GM18520 (cell line): ENCODE data around the gene MFAP2.
"Not testable (repeated sequence)": the region's sequence is repeated elsewhere in the genome, so short reads cannot be mapped to it uniquely, and the experiment has no call there.

Experiments
- ATAC-seq: cut with Tn5 transposase; IDR thresholded peaks from one replicate; pipeline ENCODE4 v1.9.1; 2021; ENCODE audit not compliant: unreplicated experiment

Gene MFAP2

DNA sequence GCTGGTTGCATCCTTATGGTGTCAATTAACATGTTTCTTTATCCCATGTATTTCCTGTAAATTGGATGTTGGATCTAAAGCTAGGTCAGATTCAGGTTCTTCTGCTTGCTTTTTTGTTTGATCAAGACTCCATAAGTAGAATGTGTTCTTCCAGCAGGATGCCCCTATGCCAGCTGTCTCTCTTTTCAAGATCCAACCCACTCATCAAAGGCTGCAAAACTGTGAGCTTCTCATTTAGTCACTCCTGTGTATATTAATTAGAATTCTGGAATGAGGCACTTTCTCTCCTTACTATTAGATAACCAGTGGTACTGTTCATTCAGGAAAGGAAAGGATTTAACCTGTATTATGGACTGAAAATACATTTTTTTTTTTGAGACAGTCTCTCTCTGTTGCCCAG lies 46.5 kb downstream of the MFAP2 start:
- ATAC-seq = not testable (repeated sequence)

DNA sequence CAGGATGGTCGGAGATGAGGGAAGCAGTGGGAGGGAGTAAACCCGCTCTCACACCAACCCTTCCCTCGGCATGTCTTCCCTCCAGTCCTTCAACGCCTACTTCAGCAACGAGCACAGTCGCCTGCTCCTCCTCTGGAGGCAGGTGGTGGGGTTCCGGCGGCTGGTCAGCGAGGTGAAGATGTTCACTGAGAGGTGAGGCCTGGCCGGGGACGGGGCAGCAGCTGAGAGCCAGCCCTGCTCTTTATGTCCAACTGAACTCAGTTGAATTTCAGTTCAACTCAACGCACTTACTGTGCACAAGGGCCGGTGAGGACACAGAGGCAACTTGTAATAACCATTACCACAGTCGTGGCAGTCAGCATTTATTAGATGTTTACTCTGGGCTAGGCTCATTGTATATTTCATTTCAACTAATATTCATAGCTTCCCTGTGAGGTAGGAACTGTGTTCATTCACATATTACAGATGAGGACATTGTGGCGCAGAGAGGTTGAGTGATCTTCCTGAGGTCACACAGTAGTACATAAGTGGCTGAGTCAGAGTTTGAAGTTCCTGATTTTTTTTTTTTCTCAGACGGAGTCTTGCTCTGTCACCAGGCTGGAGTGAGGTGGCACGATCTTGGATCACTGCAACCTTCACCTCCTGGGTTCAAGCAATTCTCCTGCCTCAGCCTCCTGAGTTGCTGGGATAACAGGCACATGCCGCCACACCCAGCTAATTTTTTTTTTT lies 49.0 kb downstream of the MFAP2 start:
- not testable (repeated sequence) for ATAC-seq

DNA sequence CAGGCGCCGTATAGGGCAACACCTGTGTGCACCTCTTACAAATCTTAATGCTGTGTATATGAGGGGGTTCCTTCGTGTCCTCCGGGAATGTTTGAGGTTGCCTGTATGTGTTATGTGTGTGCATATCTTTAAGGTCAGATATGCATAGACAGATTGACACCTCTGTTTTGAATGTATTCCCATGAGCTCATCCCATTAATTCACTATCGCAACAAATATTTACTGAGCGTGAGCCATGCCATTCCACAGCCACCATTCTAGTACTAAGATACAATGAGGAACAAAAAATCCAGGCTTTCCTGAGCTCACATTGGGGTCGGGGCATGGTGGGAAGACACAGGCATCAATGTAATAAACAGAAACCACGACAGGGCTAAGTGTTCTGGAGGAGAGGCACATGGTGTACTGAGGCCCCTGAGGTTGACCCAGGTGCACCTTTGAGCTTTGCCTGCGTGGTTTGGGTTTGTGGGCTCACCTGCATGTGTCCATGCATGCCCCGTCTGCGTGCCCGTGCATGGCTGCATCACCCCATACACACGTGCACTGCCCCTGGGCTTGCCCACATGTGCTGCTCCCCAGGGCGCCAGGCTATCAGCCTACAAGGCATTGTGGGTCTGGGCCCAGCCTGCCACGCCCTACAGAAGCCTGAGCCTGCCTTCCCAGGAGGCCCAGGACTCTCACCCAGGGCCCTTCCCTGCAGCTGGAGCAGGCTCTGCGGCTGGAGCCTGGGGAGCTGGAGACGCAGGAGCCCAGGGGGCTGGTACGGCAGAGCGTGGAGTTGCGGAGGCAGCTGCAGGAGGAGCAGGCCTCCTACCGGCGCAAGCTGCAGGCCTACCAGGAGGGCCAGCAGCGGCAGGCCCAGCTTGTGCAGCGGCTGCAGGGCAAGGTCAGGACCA lies 51.0 kb downstream of the MFAP2 start:
- ATAC-seq = not testable (repeated sequence)

DNA sequence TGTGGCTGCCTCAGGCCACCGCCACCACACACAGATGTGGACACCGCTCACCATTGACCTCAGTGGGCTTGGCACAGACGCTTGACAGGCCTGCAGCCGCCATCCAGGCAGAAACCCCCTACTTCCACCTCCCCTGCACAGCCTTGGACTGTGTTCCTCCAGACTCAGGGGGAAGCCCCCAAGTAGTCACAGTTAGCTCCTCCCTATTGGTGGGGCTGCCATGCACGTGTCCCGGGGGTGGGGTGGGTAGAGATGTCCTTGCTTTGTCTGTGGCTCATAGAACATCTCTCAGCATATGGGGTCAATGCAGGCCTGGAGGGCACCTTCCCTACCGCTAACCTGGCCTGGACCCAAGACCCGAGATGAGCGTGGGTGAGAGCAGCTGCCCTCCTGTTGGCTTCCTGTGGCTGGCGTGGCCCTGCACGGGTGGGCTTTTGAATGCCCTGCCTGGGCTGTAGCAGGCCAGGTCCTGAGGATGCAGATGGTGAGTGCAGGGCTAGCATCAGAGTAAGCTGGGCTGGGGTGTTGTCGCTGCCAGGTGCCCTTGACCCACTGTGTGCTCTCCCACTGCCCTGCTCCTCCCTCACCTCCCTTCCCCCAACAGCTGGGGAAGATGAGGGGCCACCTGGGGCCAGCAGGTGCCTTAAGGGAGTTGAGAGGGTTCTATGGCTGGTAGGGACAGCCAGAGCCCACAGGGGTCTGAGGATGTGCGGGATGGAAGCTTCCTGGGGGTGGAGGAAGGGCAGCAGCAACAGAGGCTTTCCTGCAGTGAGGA lies 52.5 kb downstream of the MFAP2 start:
- no peak for ATAC-seq

DNA sequence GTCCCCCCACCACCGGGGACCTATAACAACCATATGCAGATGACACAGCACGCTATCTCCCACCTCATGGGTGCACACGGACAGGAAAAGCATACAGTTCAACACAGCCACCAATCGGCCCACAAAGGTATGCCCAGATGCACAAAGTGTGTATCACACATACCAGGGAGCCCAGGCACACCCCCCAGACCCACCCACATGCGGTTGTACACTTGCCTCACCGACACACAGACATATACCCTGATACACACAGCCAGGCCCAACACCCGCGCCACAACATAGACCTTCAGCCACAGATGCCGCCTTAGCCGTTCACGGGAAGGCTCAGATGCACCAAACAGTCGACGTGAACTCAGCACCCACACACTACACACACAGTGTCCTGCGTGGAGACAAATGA lies 53.2 kb downstream of the MFAP2 start:
- no peak for ATAC-seq

DNA sequence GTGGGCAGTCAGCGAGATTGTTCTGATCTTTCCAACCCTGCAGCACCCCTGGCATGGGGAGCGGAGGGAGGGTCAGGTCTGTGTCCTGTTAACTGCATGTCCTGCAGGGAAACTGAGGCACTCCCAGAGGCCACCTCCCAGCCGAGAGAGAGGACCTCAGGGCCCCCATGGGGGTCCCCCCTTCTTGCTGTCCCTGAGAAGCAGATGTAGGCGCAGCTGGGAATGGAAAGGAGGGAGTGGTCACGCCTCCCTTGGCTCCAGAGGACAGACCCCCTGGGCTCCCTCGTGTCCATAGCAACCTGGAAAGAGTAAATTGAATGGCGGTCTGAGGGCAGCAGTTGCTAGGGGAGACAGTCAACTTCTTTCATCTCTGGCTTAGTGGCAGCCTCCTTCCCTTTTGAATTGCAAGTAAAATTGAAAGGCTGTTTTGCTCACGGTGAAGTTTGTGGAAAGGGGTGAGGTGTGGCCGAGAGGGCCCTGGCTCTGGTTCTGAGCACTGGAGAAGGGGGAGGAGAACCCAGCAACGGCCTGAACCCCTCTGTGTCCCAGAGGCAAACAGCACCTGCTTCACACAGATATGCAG lies 53.8 kb downstream of the MFAP2 start:
- ATAC-seq = no peak

DNA sequence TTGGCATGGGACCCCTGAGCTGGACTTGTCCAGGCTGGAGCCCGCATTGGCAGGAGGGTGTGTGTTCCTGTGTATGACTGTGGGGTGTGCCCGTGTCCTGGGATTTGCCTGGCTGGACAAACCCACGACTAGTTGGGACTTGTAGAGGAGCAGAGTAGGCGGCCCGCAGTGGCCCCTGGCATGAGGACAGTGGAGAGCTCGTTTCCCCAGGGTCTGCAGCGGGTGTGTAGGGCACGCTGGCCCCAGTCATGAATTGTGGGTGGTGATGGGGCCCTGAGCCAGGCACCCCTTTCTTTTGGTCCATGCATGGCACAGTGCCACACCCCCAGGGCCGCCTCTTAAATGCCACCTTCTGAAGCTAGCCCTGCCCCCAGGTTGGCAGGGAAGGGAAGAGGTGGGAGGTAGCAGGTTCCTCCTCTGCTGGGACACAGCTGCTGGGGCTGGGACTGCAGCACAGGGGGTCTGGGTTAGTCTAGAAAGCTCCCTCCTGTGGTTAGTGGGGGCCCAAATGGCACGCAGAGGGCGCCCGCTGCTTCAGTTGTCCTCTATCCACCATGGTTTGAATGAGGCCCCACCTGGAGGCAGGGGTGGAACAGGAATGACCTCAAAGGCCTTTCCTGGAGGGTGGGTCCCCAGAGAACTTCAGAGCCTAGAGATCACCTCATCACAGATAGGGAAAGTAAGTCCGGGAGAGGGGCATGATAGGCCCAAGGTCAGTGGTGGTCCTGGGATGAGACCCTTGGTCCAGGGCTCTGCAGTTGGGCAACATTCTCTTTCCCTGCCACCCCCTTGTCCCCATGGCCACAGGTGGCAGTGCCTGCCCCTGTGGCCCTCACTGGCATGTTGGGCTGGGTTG lies 54.6 kb downstream of the MFAP2 start:
- no peak for ATAC-seq

DNA sequence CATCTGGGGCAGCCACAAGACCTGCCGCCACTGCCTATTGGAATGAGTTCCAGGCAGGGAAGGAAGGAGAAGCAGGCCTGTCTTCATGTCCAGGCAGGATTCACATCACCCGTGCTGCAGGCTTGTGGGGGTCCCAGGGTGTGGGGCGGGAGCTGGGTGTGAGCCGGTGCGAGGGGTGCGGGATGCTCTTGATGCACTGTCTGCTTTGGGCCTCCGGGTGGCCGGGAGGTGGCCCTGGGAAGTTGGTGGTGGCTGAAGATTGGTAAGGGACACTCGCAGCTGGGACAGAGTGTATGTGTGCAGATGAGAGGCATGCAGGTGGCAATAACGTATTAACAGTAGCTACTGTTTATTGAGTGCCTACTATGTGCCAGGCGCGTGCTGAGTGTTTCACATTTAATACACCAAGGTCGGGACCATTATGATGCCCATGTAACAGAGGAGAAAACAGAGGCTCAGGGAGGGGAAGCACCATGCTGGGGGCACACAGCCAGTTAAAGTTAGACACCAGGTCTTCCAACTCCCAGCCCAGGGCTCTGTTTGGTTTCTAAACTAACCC lies 55.4 kb downstream of the MFAP2 start:
- no peak for ATAC-seq
